ENCODE measurements around the gene KIAA0930. TPM values are rescaled to one million over a fixed set of nuclear protein-coding genes. Genes with fewer than 3 reads are reported as not detected.
"Not testable (repeated sequence)": the region's sequence is repeated elsewhere in the genome, so short reads cannot be mapped to it uniquely, and the experiment has no call there.

Gene KIAA0930
- total and polyA plus RNA-seq, 2 experiments from 2014 or later, result 8.6 to 50.9 TPM

DNA sequence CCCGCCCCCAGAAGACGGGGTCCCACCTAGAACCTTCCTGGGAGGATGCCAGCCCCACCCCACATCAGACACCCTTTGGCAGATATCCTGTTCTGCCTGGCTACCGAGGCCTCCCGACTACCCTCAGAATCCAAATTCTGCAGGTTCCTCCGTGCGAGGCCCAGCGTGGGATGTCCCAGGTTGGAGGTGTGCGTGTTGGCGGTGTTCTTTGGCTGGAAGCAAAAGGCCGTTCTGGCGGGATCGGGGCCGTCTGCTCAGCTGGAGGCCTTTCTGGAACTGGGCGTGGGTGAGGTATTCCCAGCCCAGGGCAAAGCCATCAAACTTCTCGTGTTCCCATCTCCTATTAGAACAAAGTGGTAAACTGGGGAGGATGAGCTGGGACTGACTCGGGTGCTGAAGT lies 44.4 kb downstream of the KIAA0930 start:
- Histone ChIP-seq H2AFZ (no peak overlapping the region), H3K27ac (no peak overlapping the region), H3K9ac (no peak overlapping the region), H4K20me1 (ENCODE audit: insufficient read depth) (no peaks in the 10 kb centered on the region), H3K27me3 (replicated peaks; ENCODE audit: insufficient read depth) (no peaks in the 10 kb centered on the region), H3K36me3 (ENCODE audit: low read depth) (no peaks in the 10 kb centered on the region; the same call in 1 of the 2 replicates), H3K4me2 (ENCODE audit: unreplicated experiment) (no peak overlapping the region), H3K9me2 (ENCODE audit: insufficient read depth) (no peaks in the 10 kb centered on the region), H3K79me2 (ENCODE audit: insufficient read depth) (no peaks in the 10 kb centered on the region), H3K4me3 (no peak overlapping the region), H3K9me3 (ENCODE audit: low read depth) (no peaks in the 10 kb centered on the region), H3K4me1 (ENCODE audit: insufficient read depth) (no peaks in the 10 kb centered on the region), H3F3A (ENCODE audit: insufficient read depth) (no peaks in the 10 kb centered on the region)
- in situ Hi-C loops (cut with MboI), result no loop called here
- 95 to 98% methylated on average over 16 of the region's 16 CpGs for WGBS, 2 experiments (ENCODE audit: low coverage in 1 of 2, low lambda C conversion rate in 2 of 2, missing lambda C conversion rate in 2 of 2)
- no peak for TF ChIP-seq EZH2phosphoT487 (IDR thresholded peaks at IDR 0.05; ENCODE audit: insufficient read depth, low read depth)
- TF ChIP-seq EZH2 (IDR thresholded peaks at IDR 0.05; ENCODE audit: insufficient read depth, poor library complexity, severe bottlenecking), result no peak
- no peak for DNase-seq

DNA sequence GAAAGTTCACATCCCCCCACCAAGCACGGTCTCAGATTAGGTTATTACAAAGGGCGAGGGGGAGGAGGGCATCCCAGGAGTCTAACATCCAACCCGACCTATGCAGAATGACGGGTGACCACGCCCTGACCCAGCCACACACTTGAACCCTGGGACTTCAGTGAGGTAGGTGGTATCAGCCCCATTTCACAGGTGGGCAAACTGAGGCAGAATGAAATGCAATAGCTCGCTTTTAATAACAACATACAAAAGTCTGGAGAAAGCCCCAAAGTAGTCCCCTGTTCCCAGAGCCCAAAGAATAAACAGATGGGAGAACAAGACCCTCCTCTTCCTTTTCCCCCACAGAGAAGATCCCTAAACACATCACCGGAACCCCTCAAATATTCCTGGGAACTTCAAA lies 45.1 kb downstream of the KIAA0930 start:
- Histone ChIP-seq H3K79me2 (ENCODE audit: insufficient read depth) (no peaks in the 10 kb centered on the region), H3K9ac (no peak overlapping the region), H2AFZ (no peak overlapping the region), H3K9me3 (ENCODE audit: low read depth) (no peaks in the 10 kb centered on the region), H3K27me3 (replicated peaks; ENCODE audit: insufficient read depth) (no peaks in the 10 kb centered on the region), H3K4me2 (ENCODE audit: unreplicated experiment) (no peak overlapping the region), H4K20me1 (ENCODE audit: insufficient read depth) (no peaks in the 10 kb centered on the region), H3K4me1 (ENCODE audit: insufficient read depth) (no peaks in the 10 kb centered on the region), H3K36me3 (ENCODE audit: low read depth) (no peaks in the 10 kb centered on the region; the same call in 1 of the 2 replicates), H3K27ac (no peak overlapping the region), H3F3A (ENCODE audit: insufficient read depth) (no peaks in the 10 kb centered on the region), H3K4me3 (no peak overlapping the region), H3K9me2 (ENCODE audit: insufficient read depth) (no peaks in the 10 kb centered on the region)
- no peak for DNase-seq
- in situ Hi-C loops (cut with MboI), result no loop called here
- 93% methylated on average over 7 of the region's 7 CpGs for WGBS, 2 experiments (ENCODE audit: low coverage in 1 of 2, low lambda C conversion rate in 2 of 2, missing lambda C conversion rate in 2 of 2)
- no peak for TF ChIP-seq EZH2 (IDR thresholded peaks at IDR 0.05; ENCODE audit: insufficient read depth, poor library complexity, severe bottlenecking)
- no peak for TF ChIP-seq EZH2phosphoT487 (IDR thresholded peaks at IDR 0.05; ENCODE audit: insufficient read depth, low read depth)

DNA sequence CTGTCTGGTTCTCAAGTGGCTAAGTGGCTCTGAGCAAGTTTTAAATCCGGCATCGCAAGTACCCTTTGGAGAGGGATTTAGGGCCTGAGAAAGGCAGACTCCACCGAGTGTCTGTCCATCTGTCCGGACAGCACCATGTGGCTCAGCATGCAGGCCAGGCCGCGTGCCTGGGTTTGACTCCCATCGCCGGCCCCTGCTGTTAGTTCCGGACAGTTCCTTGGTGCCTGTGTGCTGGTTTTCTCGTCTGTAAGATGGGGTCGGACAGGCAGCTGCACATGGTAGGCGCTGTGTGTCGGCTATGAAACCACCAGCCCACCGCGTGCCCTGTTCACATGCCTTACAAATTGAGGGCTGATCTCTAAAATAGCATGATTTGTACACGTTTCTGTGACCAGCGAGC lies 46.0 kb downstream of the KIAA0930 start:
- Histone ChIP-seq H3K4me3 (no peak overlapping the region), H2AFZ (no peak overlapping the region), H3K36me3 (ENCODE audit: low read depth) (no peaks in the 10 kb centered on the region; the same call in 1 of the 2 replicates), H3K4me2 (ENCODE audit: unreplicated experiment) (no peak overlapping the region), H3K27me3 (replicated peaks; ENCODE audit: insufficient read depth) (no peaks in the 10 kb centered on the region), H3K9me3 (ENCODE audit: low read depth) (no peaks in the 10 kb centered on the region), H4K20me1 (ENCODE audit: insufficient read depth) (no peaks in the 10 kb centered on the region), H3K27ac (no peak overlapping the region), H3K9ac (no peak overlapping the region), H3F3A (ENCODE audit: insufficient read depth) (no peaks in the 10 kb centered on the region), H3K4me1 (ENCODE audit: insufficient read depth) (no peaks in the 10 kb centered on the region), H3K79me2 (ENCODE audit: insufficient read depth) (no peaks in the 10 kb centered on the region), H3K9me2 (ENCODE audit: insufficient read depth) (no peaks in the 10 kb centered on the region)
- DNase-seq, result no peak
- no peak for TF ChIP-seq EZH2phosphoT487 (IDR thresholded peaks at IDR 0.05; ENCODE audit: insufficient read depth, low read depth)
- TF ChIP-seq EZH2 (IDR thresholded peaks at IDR 0.05; ENCODE audit: insufficient read depth, poor library complexity, severe bottlenecking), result no peak
- in situ Hi-C loops (cut with MboI), result no loop called here
- WGBS, 2 experiments (ENCODE audit: low coverage in 1 of 2, low lambda C conversion rate in 2 of 2, missing lambda C conversion rate in 2 of 2), result 84 to 86% methylated on average over 17 of the region's 17 CpGs

DNA sequence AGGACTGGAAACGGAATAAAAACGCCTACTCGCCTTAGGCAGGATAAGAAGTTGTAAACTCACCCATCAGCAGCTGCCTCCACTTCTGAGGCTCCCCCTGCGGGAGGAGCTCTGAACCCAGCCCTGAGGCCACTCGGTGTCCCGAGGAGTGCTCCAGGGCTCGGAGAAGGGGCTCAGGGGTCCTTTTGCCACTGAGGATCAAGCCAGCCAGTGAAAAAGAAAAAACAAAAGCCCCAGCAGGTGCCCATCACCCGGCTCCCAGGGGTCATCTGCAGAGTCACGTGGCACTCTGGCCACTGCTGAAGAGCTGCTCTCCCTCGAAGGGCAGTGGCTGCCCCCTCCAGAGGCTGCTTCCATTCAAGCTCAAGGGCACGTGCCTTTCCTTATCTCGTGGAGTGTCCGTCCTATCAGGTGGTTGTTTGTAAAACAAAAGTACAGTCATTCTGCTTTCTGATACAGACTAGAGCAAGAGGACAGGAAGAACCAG lies 48.0 kb downstream of the KIAA0930 start:
- Histone ChIP-seq H3K36me3 (ENCODE audit: low read depth) (no peaks in the 10 kb centered on the region; the same call in 1 of the 2 replicates), H3K9ac (no peak overlapping the region)
- in situ Hi-C loops (cut with MboI), result no loop called here

DNA sequence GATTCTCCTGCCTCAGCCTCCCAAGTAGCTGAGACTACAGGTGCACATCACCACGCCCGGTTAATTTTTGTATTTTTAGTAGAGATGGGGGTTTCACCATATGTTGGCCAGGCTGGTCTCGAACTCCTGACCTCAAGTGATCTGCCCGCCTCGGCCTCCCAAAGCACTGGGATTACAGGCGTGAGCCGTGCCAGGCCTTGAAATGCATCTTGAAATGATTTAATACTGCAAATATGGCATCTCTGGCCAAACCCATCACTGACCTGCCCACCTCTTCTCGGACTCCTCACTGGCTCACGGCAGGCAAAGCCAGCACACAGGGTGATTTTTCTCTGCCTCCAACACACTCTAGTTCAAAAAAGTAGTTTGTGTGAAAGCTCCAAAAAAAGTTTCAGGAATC lies 48.9 kb downstream of the KIAA0930 start:
- H3K9me3 ChIP-seq (ENCODE audit: low read depth); DNase-seq; in situ Hi-C loops (cut with MboI): not testable (repeated sequence)

More for the DNA sequence above, 48.0 kb downstream of the KIAA0930 start:
- no peaks in the 10 kb centered on the region for H3K4me1 ChIP-seq (ENCODE audit: insufficient read depth)
- H3K9me3 ChIP-seq (ENCODE audit: low read depth), result no peaks in the 10 kb centered on the region
- no peak overlapping the region for H3K4me3 ChIP-seq
- no peaks in the 10 kb centered on the region for H3K27me3 ChIP-seq (replicated peaks; ENCODE audit: insufficient read depth)
- H4K20me1 ChIP-seq (ENCODE audit: insufficient read depth), result no peaks in the 10 kb centered on the region
- no peak for DNase-seq
- no peak overlapping the region for H2AFZ ChIP-seq
- H3K9me2 ChIP-seq (ENCODE audit: insufficient read depth), result no peaks in the 10 kb centered on the region
- 48 to 54% methylated on average over 13 of the region's 13 CpGs for WGBS, 2 experiments (ENCODE audit: low coverage in 1 of 2, low lambda C conversion rate in 2 of 2, missing lambda C conversion rate in 2 of 2)
- no peak overlapping the region for H3K4me2 ChIP-seq (ENCODE audit: unreplicated experiment)
- H3F3A ChIP-seq (ENCODE audit: insufficient read depth), result 0 out of 2 replicates have a peak, but pooled peaks cover 5% of the 10 kb centered on the region
- TF ChIP-seq EZH2 (IDR thresholded peaks at IDR 0.05; ENCODE audit: insufficient read depth, poor library complexity, severe bottlenecking) (no peak), EZH2phosphoT487 (IDR thresholded peaks at IDR 0.05; ENCODE audit: insufficient read depth, low read depth) (no peak)
- no peak overlapping the region for H3K27ac ChIP-seq
- no peaks in the 10 kb centered on the region for H3K79me2 ChIP-seq (ENCODE audit: insufficient read depth)

More for the DNA sequence above, 48.9 kb downstream of the KIAA0930 start:
- not testable (repeated sequence) for H2AFZ ChIP-seq; H3K79me2 ChIP-seq (ENCODE audit: insufficient read depth); H3K4me1 ChIP-seq (ENCODE audit: insufficient read depth); H3F3A ChIP-seq (ENCODE audit: insufficient read depth); H3K27ac ChIP-seq; H3K4me2 ChIP-seq (ENCODE audit: unreplicated experiment); H3K9ac ChIP-seq; H3K4me3 ChIP-seq; H3K27me3 ChIP-seq (replicated peaks; ENCODE audit: insufficient read depth); H4K20me1 ChIP-seq (ENCODE audit: insufficient read depth); H3K36me3 ChIP-seq (ENCODE audit: low read depth); H3K9me2 ChIP-seq (ENCODE audit: insufficient read depth)
- WGBS, 2 experiments (ENCODE audit: low coverage in 1 of 2, low lambda C conversion rate in 2 of 2, missing lambda C conversion rate in 2 of 2), result 79% methylated on average over 9 of the region's 9 CpGs

Data from GM23248 (cell line).